ENCODE results near the gene PAK5.

DNA sequence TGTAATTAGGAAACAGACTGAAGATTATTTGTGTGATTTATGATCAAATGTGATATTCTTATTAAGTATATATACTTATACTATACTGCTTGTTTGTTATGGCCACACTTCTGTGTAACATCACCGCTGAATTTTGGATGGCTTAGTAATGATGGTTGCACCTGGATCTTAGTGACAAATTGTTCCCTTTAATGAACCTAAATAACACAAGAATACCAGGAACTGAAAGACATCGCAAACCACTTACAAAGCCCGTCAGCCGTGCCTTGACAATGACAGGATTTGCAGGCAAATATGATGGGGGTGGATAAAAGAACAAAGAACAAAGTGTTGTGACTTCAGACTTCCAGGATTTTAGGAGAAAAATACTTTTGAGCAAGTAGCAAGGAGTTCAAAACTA, 257.4 kb downstream of the PAK5 start:
- TF ChIP-seq, protein P1, sequence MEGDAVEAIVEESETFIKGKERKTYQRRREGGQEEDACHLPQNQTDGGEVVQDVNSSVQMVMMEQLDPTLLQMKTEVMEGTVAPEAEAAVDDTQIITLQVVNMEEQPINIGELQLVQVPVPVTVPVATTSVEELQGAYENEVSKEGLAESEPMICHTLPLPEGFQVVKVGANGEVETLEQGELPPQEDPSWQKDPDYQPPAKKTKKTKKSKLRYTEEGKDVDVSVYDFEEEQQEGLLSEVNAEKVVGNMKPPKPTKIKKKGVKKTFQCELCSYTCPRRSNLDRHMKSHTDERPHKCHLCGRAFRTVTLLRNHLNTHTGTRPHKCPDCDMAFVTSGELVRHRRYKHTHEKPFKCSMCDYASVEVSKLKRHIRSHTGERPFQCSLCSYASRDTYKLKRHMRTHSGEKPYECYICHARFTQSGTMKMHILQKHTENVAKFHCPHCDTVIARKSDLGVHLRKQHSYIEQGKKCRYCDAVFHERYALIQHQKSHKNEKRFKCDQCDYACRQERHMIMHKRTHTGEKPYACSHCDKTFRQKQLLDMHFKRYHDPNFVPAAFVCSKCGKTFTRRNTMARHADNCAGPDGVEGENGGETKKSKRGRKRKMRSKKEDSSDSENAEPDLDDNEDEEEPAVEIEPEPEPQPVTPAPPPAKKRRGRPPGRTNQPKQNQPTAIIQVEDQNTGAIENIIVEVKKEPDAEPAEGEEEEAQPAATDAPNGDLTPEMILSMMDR (IDR thresholded peaks at IDR 0.05) = no peak
- no peak for TF ChIP-seq POLR2A (IDR thresholded peaks at IDR 0.05)

Data from esophagus squamous epithelium (tissue), 4 donors.